Bronchial epithelial cell (primary cell): ENCODE measurements around the gene MFGE8. TPM values are rescaled to one million over a fixed set of nuclear protein-coding genes. Genes with fewer than 3 reads are reported as not detected.
"Not testable (repeated sequence)": the region's sequence is repeated elsewhere in the genome, so short reads cannot be mapped to it uniquely, and the experiment has no call there.

Experiments
- DNase-seq: peaks from one replicate; pipeline ENCODE4 v3.0.0-alpha.2; 2010; ENCODE audit warnings: low read depth
- FAIRE-seq: peaks from 2 replicates; lab custom pipeline; 2011; peaks lifted over from hg19 to GRCh38; lab: Jason Lieb, UNC
- H3K27me3 ChIP-seq: 2 replicates; pipeline ENCODE4 v1.5.1; 2011; ENCODE audit warnings: low read length; ENCODE audit not compliant: control insufficient read depth, insufficient read depth
- H3K36me3 ChIP-seq: 2 replicates; pipeline ENCODE4 v1.5.1; 2011; ENCODE audit warnings: low read length; ENCODE audit not compliant: control insufficient read depth, insufficient read depth
- H3K4me3 ChIP-seq: 2 replicates; pipeline ENCODE4 v1.5.1; 2011; ENCODE audit warnings: mild to moderate bottlenecking, low read depth, low read length, control low read depth
- CTCF ChIP-seq: IDR thresholded peaks from 2 replicates; pipeline ENCODE4 v1.5.1; 2011; ENCODE audit warnings: mild to moderate bottlenecking, moderate library complexity, low read length, control low read depth, inconsistent platforms; ENCODE audit not compliant: insufficient read depth, severe bottlenecking
- total RNA-seq: library from RNA; depleted of rRNA; stranded (reverse); fragments of >200 nt; gene quantifications from 2 replicates; pipeline ENCODE4 v1.2.1, GENCODE V29; 2014

The MFGE8 gene
- total RNA-seq, 1 donor from 2014 or later = 24.0 TPM

- TF ChIP-seq CTCF = no peak
- DNase-seq (no peak), FAIRE-seq (no peak)
- no peaks in the 10 kb centered on the region for H3K27me3 ChIP-seq
- H3K4me3 ChIP-seq = no peak overlapping the region
- no peaks in the 10 kb centered on the region for H3K36me3 ChIP-seq
Observed at GRCh38 chr15:88932875-88933330, 19.7 kb upstream of the MFGE8 start.

DNA sequence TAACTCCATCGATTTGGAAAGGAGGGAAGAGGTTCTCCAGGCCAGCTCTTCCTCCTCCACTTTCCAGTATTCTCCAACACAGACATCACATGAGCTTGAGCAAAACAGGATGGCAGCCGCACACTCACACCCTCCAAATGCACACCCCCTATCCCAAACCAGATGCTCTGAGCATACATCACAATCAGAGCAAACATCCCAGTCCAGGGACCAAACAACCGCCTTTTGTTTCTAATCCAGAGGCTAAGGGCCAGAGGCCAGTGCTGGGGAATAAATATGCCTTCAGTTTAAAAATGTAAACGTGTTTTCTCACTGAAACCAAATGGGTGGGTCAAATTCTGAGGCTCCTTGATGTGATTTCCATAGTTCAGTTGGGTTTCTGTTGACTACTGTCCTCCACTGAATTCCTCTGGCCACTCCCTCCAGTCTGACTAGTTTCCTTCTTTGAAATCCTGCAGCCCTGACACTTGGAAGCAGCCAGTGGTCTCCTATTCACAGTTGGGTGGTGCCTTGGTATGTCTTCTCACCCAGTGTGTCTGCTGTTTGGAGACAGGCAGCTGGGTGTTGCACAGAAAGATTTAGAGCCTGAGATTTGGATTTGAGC is 19.2 kb upstream of the MFGE8 start:
- FAIRE-seq = no peak
- TF ChIP-seq CTCF = no peak
- Histone ChIP-seq H3K27me3 (no peaks in the 10 kb centered on the region), H3K36me3 (no peaks in the 10 kb centered on the region), H3K4me3 (no peak overlapping the region)
- no peak for DNase-seq

DNA sequence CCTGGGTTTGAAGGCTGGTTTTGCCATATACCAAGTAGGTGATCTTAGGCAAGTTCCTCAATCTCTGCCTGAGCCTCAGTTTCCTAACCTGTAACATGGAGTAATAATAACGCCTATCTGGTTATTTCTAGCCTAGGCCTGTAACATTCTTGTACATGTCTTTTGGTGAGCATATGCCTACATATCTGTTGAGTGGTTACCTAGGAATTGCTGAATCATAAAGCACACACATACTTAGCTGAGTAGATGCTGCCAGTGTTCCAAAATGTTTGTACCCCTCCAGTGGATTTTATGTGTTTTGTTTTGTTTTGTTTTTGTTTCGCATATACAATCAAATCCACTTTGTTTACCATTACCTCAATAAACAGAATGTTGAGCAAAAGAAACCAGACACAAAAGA is 17.4 kb upstream of the MFGE8 start:
- no peaks in the 10 kb centered on the region for H3K36me3 ChIP-seq
- no peak for TF ChIP-seq CTCF
- FAIRE-seq (no peak), DNase-seq (peak; percentile 73)
- H3K4me3 ChIP-seq = no peak overlapping the region
- no peaks in the 10 kb centered on the region for H3K27me3 ChIP-seq

GRCh38 chr15:88929358-88930098 is 16.3 kb upstream of the MFGE8 start:
- not testable (repeated sequence) for H3K36me3 ChIP-seq, FAIRE-seq, H3K27me3 ChIP-seq

GRCh38 chr15:88928192-88928591 is 15.0 kb upstream of the MFGE8 start:
- H3K4me3 ChIP-seq, H3K36me3 ChIP-seq, H3K27me3 ChIP-seq, DNase-seq, FAIRE-seq: not testable (repeated sequence)

More at GRCh38 chr15:88929358-88930098, 16.3 kb upstream of the MFGE8 start:
- peak; percentile 51 for DNase-seq
- H3K4me3 ChIP-seq = not testable (repeated sequence)

GRCh38 chr15:88925648-88926047 is 12.5 kb upstream of the MFGE8 start:
- FAIRE-seq, H3K4me3 ChIP-seq, H3K36me3 ChIP-seq, H3K27me3 ChIP-seq, DNase-seq: not testable (repeated sequence)

- not testable (repeated sequence) for H3K4me3 ChIP-seq, FAIRE-seq, H3K36me3 ChIP-seq, H3K27me3 ChIP-seq
- peak; percentile 86 for DNase-seq
Observed at GRCh38 chr15:88920892-88921435, 7.8 kb upstream of the MFGE8 start.
